CD4-positive, alpha-beta T cell treated with Interleukin-4 for 1 hour (primary cell): ENCODE measurements around the gene RNF168.
"Not testable (repeated sequence)": the region's sequence is repeated elsewhere in the genome, so short reads cannot be mapped to it uniquely, and the experiment has no call there.

Experiments used
- DNase-seq, 2 donors: peaks; one replicate each; pipeline ENCODE4 v3.0.0-alpha.2; 2020 to 2022

The RNF168 gene

DNA sequence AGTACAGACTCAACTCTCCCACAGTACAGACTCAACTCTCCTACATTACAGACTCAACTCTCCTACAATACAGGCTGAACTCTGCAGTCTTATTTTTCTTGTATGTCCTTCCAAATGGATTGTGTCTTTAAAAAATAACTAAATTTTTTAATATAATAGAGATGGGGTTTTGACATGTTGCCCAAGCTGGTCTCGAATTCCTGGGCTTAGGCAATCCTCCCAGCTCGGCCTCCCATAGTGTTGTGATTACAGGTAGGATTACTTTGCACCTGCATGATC, 40.2 kb downstream of the RNF168 start:
- DNase-seq, result no peak

DNA sequence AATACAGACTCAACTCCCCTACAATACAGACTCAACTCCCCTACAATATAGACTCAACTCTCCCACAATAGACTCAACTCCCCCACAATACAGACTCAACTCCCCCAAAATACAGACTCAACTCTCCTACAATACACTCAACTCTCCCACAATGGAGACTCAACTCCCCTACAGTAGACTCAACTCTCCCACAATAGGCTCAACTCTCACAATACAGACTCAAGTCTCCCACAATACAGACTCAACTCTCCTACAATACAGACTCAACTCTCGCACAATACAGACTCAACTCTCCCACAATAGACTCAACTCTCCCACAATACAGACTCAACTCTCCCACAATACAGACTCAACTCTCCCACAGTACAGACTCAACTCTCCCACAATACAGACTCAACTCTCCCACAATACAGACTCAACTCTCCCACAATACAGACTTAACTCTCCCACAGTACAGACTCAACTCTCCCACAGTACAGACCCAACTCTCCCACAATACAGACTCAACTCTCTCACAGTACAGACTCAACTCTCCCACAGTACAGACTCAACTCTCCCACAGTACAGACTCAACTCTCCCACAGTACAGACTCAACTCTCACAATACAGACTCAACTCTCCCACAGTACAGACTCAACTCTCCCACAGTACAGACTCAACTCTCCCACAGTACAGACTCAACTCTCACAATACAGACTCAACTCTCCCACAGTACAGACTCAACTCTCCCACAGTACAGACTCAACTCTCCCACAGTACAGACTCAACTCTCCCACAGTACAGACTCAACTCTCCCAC, 40.7 kb downstream of the RNF168 start:
- DNase-seq, result not testable (repeated sequence)

DNA sequence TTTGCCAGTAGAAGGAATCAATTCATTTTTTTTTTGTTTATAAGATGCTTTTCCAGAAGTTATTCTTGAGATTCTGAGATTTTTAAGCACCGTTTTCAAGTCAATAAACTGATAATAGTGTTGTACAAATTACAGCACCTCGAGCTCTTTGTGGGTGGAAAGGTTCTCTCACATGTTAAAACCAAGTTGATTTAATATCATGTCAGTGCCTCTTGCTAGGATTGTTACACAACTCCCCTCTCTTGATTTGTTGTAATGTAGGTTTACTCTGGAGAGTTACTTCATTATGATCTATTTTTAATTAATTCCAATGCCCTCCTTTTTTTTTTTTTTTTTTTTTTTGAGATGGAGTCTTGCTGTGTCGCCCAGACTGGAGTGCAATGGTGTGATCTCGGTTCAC, 45.5 kb downstream of the RNF168 start:
- no peak for DNase-seq

DNA sequence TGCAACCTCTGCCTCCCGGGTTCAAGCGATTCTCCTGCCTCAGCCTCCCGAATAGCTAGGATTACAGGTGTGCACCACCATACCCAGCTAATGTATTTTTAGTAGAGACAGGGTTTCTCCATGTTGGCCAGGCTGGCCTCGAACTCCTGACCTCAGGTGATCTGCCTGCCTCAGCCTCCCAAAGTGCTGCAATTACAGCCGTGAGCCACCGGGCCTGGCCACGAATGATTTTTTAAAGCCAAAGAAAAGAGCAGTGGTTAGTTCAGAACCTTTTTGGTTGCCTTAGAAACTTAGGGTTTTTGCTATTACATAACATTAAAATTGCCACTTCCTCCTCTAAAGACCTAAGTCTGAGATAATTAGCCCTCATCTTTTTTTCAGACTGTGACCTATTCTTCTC, 46.1 kb downstream of the RNF168 start:
- peak; percentile 30 to 38 for DNase-seq

DNA sequence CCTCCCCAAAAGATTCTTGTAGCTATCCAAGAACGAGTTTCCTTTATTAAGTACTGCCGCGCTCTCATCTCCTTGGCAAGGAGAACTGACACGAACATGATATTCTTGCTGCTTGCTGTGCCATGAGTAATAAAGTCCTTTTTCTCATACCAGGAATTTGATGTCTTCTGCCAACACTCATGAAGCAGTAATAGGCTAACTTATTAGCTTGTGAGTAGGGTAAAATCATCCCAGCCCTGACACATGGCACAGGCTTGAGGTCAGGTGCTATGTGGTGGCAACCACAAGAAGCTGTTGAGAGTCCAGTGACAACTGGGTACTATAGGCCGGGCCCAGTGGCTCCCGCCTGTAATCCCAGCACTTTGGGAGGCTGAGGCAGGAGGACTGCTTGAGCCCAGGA, 48.6 kb downstream of the RNF168 start:
- DNase-seq, result no peak

DNA sequence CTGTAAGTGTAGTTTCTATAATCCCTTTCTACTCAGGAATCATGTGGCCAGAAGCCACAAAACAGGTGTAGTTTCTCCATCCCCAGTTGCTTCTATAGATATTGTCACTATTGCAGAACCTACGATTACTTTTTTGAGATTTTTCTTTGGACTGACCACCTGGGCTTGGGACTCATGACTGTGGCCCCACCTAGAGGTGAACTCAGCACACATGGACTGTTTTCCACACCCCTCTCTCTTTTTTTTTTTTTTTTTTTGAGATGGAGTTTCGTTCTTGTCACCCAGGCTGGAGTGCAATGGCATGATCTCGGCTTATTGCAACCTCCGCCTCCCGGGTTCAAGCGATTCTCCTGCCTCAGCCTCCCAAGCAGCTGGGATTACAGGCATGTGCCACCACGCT, 58.2 kb downstream of the RNF168 start:
- DNase-seq, result not testable (repeated sequence)

DNA sequence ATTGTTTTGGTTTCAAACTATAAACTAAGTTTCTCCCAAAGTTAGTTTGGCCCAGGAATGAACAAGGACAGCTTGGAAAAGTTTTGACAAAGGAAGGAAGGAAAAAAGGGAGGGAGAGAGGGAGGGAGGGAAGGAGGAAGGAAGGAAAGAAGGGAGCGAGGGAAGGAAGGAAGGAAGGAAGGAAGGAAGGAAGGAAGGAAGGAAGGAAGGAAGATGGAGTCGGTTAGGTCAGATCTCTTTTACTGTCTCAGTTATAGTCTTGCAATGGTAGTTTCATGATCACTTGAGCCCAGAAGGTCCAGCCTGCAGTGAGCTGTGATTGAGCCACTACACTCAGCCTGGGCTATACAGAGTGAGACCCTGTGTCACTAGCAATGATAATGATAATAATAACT, 59.1 kb downstream of the RNF168 start:
- no peak for DNase-seq

DNA sequence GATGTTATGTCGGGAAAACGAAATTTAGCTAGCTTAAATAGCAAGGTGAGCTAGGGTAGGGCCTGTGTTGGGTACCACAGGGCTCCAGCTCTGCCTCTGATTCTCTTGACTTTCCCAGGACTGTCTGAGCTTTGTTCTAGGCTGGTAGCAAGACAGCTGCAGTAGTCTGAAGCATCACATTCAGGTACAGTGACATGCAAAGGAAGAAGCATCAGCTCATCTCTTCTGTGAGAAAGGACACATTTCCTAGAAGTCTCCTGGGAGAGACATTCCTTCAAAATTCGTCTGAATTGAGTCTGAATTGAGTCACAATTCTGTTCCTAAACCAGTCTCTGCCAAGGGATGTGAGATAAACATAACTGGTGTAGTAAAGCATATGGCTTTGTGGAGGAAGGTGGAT, 62.9 kb downstream of the RNF168 start:
- no peak for DNase-seq

DNA sequence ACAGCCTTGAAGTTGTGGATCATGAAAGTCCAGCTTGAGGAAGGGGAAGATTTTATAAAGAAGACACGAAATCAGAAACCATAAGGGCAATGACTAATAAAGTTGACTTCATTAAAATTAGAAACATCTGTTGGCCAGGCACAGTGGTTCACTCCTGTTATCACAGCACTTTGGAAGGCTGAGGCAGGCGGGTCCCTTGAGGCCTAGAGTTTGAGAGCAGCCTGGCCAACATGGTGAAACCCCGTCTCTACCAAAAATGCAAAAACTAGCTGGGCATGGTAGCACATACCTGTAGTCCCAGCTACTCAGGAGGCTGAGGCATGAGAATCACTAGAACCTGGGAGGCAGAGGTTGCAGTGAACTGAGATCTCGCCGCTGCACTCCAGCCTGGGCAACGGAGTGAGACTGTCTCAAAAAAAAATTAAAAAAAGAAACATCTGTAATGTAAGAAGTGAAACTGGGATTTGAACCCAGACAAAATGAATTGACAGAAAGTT, 63.5 kb downstream of the RNF168 start:
- DNase-seq, result no peak

DNA sequence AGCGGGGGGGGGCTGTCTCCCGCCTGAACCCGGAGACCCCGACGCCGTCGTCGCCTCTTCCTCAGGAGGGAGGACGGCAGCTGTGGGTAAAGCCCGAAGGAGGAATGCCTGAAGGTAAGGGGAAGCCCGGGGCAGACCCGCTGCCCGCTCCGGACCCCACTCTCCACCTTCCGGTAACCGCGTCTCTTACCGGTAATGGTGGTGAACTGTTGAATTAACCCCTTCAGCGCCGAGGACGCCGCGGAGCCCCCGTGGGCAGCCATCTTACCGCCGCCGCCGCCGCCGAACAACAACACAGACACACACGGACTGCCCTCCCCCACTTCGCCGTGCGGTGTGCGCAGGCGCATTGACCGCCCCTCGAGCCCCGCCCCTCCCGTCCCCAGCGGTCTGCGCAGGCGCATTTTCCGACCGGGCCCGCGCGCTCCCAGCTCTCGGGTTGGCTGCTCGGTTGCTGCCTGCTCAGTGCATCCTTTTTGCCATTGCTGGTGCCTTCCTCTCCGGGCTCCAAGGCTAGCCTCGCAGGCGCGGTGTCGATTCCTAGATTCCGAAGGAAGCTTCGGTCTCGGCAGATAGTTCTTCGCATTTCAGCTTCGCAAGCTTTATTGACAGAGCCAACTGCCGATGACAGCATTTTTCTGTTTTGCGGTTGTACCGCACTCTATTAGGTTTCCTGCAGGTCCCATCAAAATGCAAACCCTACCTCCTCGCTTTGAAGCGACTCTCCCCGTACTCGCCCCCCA, 71.3 kb downstream of the RNF168 start, which contains the start of gene UBXN7:
TSS of gene UBXN7 (minus strand) at position 291 of the 743 bp plus-strand sequence. CDS start at position 263, 28 bp downstream.
- peak; percentile 96 to 97 for DNase-seq

DNA sequence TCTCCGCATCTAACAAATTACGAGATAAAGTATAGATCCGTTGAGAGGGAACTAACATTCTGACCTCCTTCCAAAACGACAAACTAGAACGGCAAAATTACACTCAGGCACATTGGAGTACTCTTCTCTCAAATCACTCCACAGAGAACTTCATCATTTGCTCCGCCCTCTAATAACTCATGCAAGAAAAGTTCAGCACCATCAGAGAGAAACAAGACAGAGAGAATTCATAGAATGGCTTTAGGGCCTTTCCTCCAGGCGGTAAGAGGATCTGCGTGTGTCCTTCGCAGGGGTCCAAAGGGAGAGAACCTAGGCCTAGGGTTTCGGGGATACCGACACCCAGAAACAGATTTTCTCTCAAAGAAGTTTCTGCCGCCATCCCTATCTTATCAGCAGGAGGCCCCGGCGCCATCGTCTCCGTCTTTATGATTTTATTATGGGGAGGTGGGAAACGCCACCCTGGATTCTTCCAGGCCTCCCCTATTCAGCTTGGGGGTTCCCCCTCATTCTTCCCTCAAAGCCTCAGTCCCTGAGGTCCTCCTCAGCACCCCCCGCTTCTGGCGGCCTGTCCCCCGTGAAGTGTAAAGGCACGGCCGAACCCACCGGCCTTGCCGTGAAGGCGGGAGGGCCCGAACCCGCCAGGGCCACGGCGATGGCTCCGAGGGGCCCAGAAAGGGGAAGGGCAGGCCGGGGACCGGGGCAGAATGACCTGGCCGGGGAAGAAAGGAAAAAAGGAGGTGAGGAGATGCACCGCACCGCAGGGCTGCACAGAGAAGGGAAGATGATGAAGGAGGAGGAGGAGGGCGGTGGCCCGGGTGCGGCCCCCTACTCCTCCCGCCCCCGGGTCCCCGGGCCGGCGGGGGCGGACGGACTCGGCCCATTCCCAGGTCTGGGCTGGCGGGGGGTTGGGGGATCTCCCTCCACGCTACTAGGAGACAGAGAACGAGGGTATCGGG, 72.1 kb downstream of the RNF168 start:
- DNase-seq, result peak in 1 of 2 donors; percentile 38

DNA sequence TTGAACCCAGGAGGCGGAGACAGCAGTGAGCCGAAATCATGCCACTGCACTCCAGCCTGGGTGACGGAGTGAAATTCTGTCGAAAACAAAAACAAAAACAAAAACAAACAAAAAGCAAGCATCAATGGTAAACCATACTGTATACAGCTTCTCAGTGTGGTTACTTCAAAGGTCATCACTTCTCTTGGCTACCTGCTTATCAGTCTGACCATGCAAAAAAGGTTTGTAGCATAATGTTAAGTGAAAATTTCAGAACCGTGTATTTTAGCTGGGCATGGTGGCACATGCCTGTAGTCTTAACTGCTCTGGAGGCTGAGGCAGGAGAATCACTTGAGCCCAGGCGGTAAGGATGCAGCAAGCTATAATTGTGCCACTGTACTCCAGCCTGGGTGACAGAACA, 75.5 kb downstream of the RNF168 start:
- DNase-seq, result no peak

DNA sequence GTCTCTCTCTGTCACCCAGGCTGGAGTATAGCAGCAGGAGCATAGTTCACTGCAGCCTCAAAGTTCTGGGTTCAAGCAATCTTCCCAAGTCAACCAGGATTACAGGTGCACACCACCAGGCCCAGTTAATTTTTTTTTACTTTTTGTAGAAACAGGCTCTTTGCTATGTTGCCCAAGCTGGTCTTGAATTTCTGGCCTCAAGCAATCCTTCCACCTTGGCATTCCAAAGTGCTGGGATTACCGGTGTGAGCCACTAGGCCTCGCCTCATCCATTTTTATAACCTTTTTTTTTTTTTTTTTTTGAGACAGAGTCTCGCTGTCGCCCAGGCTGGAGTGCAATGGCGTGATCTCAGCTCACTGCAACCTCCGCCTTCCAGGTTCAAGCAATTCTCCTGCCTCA, 79.1 kb downstream of the RNF168 start:
- not testable (repeated sequence) for DNase-seq

DNA sequence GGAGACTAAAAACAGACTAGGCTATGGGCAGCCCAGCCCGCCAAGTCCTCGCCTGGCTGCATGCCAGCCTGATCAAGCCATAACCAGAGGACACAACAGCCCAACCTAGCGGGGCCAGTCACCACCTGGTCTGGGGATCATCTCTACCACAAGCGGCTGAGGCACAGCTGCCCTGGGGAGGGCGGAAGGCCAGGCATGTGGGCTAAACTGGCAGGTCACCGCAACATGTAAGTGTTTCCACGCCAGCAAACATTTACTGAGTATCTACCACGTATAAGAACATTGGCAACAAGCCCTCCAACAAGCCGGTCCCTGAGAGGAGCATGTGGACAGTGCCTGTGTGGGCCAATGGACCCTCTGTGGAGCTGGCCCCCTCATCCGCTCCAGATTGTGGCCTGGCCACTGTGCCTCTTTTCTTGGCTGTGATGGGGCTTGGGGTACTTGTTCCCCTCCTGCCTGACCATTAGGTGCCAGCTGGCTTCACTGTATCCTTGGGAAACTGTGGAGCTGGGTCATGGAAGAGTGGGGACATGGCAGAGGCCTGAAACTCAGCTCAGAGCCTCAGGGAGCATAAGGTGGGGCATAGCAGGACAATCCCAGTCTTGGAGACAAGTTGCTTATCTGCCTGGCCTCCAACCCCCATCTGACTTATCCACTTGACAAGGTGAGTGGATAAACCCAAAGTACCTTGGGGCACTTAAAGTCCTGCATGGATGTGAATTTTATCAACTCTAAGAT, 80.4 kb downstream of the RNF168 start:
- DNase-seq, result no peak

DNA sequence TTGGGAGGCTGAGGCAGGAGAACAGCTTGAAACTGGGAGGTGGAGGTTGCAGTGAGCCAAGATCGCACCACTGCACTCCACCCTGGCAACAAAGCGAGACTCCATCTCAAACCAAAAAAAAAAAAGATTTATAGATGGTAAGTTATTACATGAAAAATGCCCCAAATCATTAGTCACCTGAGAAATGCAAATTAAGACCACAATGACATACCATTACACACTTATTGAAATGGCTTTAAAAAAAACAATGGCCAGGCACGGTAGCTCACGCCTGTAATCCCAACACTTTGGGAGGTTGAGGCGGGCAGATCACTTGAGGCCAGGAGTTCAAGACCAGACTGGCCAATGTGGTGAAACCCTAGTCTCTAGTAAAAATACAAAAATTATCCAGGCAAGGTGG, 81.9 kb downstream of the RNF168 start:
- not testable (repeated sequence) for DNase-seq

DNA sequence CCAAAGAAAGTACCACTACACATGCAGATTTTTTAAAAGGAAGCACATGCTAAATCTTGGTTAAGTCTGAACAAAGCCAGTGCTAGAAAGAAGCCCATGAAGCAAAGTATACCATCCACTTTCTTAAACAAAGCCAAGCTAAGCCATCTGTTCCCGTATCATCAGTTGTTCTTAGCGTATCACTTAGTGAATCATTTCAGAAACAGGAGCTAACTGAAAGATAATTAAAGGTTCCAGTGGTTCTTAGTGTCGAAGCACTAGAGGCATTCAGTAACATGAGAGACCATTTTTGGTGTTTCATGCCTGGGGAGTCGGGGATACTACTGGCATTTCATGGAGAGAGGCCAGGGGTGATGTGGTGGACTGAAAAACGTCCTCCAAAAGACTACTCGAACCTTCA, 84.2 kb downstream of the RNF168 start:
- DNase-seq, result no peak
